ENCODE results near the gene SRL. TPM values are rescaled to one million over a fixed set of nuclear protein-coding genes. Genes with fewer than 3 reads are reported as not detected.
A peak's percentile ranks its signal among the peaks of the same experiment; 100 is the strongest.

Gene SRL
- total RNA-seq, 4 donors from 2014 or later: 0.35 to 1.7 (median 0.63) TPM

DNA sequence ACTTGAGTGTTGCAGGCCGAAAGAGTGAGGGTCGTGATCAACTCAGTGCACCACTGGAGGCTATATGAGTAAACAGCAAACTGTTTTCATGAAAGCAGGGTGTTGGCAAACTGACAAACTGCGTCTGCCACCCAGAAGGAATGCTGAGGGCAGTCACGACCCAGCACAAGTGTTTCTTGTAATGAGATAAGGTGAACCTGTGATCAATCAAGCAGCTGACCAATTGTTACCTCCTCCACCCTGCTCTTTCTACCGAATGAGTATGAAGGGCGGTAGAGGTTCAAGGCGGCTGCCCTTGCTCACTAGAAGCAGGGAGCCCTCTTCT, 5.5 kb upstream of the SRL start:
- Histone ChIP-seq H3K36me3 (no peaks in the 10 kb centered on the region), H3K27ac (no peak overlapping the region), H3K9me3 (no peaks in the 10 kb centered on the region), H3K27me3 (no peaks in the 10 kb centered on the region), H3K4me1 (no peaks in the 10 kb centered on the region), H3K4me3 (no peak overlapping the region)
- TF ChIP-seq, protein P1, sequence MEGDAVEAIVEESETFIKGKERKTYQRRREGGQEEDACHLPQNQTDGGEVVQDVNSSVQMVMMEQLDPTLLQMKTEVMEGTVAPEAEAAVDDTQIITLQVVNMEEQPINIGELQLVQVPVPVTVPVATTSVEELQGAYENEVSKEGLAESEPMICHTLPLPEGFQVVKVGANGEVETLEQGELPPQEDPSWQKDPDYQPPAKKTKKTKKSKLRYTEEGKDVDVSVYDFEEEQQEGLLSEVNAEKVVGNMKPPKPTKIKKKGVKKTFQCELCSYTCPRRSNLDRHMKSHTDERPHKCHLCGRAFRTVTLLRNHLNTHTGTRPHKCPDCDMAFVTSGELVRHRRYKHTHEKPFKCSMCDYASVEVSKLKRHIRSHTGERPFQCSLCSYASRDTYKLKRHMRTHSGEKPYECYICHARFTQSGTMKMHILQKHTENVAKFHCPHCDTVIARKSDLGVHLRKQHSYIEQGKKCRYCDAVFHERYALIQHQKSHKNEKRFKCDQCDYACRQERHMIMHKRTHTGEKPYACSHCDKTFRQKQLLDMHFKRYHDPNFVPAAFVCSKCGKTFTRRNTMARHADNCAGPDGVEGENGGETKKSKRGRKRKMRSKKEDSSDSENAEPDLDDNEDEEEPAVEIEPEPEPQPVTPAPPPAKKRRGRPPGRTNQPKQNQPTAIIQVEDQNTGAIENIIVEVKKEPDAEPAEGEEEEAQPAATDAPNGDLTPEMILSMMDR (IDR thresholded peaks at IDR 0.05): no peak
- TF ChIP-seq POLR2A (IDR thresholded peaks at IDR 0.05): no peak
- no peak for DNase-seq

DNA sequence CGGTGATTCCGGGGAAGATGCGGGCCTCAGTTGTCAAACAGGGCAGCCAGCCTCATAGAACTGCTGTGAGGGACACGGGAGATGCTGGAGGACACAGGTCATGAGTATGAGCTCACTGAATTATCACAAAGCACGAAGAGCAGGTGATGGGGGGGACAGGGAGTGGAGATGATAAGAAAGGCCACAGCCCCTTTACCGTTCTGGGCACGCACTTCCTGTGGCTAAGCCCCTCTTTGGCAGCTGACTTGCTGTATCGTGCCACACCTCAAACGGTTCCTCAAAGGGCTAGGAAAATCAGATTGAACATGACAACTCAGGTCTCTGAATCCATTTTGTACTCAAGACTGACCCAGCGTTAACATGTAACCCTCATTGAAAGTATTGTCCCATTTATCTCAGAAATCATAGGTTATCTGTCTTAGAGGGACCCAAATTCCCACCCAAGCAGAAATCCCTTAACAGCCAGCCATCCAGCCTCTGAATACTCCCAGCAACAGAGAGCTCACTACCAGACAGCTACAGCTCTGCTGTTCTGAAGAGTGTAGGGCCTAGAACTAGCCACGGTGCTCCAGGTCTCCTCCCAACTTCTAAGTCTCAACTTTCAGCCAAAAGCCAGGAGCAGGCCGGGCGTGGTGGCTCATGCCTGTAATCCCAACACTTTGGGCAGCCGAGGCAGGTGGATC, 5.0 kb upstream of the SRL start:
- no peak for DNase-seq
- H3K27me3 ChIP-seq: no peaks in the 10 kb centered on the region

GRCh38 chr16:4245077-4245791, 3.4 kb upstream of the SRL start:
- H3K4me1 ChIP-seq: no peaks in the 10 kb centered on the region
- H3K9me3 ChIP-seq: no peaks in the 10 kb centered on the region
- no peak overlapping the region for H3K4me3 ChIP-seq
- DNase-seq: no peak
- no peaks in the 10 kb centered on the region for H3K36me3 ChIP-seq
- H3K27me3 ChIP-seq: no peaks in the 10 kb centered on the region
- no peak overlapping the region for H3K27ac ChIP-seq
- no peak for TF ChIP-seq POLR2A (IDR thresholded peaks at IDR 0.05)
- TF ChIP-seq, protein P1 (IDR thresholded peaks at IDR 0.05): no peak

More for the DNA sequence above, 5.0 kb upstream of the SRL start:
- no peak overlapping the region for H3K4me3 ChIP-seq
- no peaks in the 10 kb centered on the region for H3K4me1 ChIP-seq
- no peaks in the 10 kb centered on the region for H3K9me3 ChIP-seq
- TF ChIP-seq POLR2A (IDR thresholded peaks at IDR 0.05): no peak
- TF ChIP-seq, protein P1 (IDR thresholded peaks at IDR 0.05): no peak
- no peaks in the 10 kb centered on the region for H3K36me3 ChIP-seq
- no peak overlapping the region for H3K27ac ChIP-seq

GRCh38 chr16:4244254-4245076, 2.6 kb upstream of the SRL start:
- TF ChIP-seq POLR2A (IDR thresholded peaks at IDR 0.05): no peak
- TF ChIP-seq, protein P1 (IDR thresholded peaks at IDR 0.05): no peak
- DNase-seq: no peak
- H3K4me3 ChIP-seq: no peak overlapping the region

DNA sequence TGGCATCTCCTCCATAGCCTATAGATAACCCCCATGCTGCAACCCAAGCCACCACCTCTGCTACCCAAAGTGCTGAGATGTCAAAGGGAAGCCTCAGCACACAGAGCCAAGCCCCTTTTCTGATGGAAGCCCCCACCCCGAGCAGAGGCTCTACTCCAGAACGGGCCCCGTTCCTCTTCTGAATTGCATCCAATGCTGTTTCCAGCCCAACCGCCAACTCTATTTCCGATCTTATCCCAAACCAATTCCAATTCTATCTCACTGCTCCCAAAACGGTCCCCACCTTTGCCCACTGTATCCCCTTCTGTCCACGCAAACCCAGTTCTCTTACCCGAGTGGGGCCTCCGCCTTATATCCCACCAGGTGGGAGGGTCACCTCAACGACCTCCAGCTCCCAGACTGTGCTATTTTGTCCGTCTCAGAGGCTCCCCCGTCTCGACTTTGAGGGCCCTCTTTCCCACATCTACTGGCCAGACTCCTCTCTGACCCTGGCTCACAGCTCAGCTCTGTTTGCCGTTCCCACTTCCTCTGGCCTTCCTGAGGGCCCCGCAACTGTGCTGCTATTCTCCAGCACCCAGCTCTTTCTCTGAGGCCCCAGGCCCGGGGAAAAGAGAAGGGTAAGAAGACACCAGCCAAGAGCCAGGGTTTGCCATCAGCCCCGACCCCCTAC, 487 bp downstream of the SRL start:
- no peak overlapping the region for H3K4me3 ChIP-seq
- H3K4me1 ChIP-seq: no peaks in the 10 kb centered on the region
- no peaks in the 10 kb centered on the region for H3K36me3 ChIP-seq
- H3K27ac ChIP-seq: no peak overlapping the region
- TF ChIP-seq, protein P1 (IDR thresholded peaks at IDR 0.05): no peak
- TF ChIP-seq POLR2A (IDR thresholded peaks at IDR 0.05): no peak
- no peaks in the 10 kb centered on the region for H3K9me3 ChIP-seq
- DNase-seq: peak in 1 of 3 donors; percentile 34
- no peaks in the 10 kb centered on the region for H3K27me3 ChIP-seq

More at GRCh38 chr16:4244254-4245076, 2.6 kb upstream of the SRL start:
- Histone ChIP-seq H3K27me3 (no peaks in the 10 kb centered on the region), H3K9me3 (no peaks in the 10 kb centered on the region), H3K27ac (no peak overlapping the region), H3K36me3 (no peaks in the 10 kb centered on the region), H3K4me1 (no peaks in the 10 kb centered on the region)
